PC-9 (cell line): ENCODE results near the gene TFB2M.

Experiments
- CTCF ChIP-seq: fragments of 200-600 bp; sonication (generic); conservative IDR thresholded peaks from 2 replicates; pipeline ENCODE4 v1.6.1; 2017; ENCODE audit warnings: mixed run types, antibody characterized with exemption, mild to moderate bottlenecking, moderate library complexity
- EZH2 ChIP-seq: fragments of 200-600 bp; sonication (generic); IDR thresholded peaks from 2 replicates; pipeline ENCODE4 v1.8.0; 2017; ENCODE audit warnings: antibody characterized with exemption, low read depth

DNA sequence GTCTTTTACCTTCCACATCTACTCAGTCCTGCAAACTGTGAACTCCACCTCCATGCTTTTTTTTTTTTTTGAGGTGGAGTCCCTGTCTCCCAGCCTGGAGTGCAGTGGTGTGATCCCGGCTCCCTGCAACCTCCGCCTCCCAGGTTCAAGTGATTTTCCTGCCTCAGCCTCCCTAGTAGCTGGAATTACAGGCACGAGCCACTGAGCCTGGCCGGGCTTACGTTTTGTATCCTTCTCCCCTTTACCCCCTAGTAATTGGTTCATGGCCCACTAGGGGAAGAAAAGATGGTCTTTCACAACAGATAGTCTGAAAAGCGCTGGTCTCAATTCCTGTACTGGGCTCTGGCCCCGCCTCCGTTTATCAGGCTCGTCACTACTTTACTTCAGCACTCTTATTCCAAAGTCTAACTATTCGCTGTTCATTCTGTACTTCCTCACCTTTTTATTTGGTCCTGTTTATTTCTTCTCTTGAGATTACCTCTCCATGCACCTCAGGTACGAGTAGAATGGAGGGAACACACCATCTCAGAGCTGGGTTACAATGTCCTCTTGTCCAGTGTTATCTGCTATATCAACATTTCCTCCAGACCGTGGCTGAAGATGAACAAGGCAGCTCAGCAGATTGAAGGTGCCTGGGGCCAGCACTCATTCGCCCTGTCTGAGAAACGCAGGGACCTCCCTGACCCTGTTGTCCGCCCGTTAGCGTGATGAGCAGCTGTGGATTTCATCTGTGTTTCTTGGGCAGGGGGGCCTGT lies 16.4 kb upstream of the TFB2M start:
- no peak for TF ChIP-seq CTCF
- TF ChIP-seq EZH2: no peak
